ENCODE data around the gene TTBK2. TPM values are rescaled to one million over a fixed set of nuclear protein-coding genes. Genes with fewer than 3 reads are reported as not detected.

Gene TTBK2
- total and polyA plus RNA-seq, 2 donors (not counting 3 experiments of a cell fraction or from before 2014, with no cell fraction given), result 4.4 to 17.1 TPM

GRCh38 chr15:42742149-42742548 lies 178.4 kb downstream of the TTBK2 start:
- no peaks in the 10 kb centered on the region for H3K79me2 ChIP-seq (ENCODE audit: control insufficient read depth, insufficient read depth, low read length)
- no peak overlapping the region for H3K9ac ChIP-seq (replicated peaks; ENCODE audit: extremely low read depth, insufficient read depth, low read length)
- H2AFZ ChIP-seq (ENCODE audit: low read depth, low read length), result no peak overlapping the region
- peaks cover 4% of the 10 kb centered on the region in 2 experiments for H3K36me3 ChIP-seq (ENCODE audit: control insufficient read depth in 2 of 2, extremely low read depth in 1 of 2, insufficient read depth in 2 of 2, low read length in 2 of 2)
- no TSS peak for BruUV-seq (replicated peaks)
- no peaks in the 10 kb centered on the region for H3K27me3 ChIP-seq (ENCODE audit: control insufficient read depth in 2 of 2, insufficient read depth in 2 of 2, low read length in 2 of 2)
- H3K9me1 ChIP-seq (replicated peaks; ENCODE audit: control insufficient read depth, extremely low read depth, insufficient read depth, low read length), result no peaks in the 10 kb centered on the region
- ChIA-PET CTCF (no interaction called here), POLR2A (no interaction called here)
- peaks cover 5% of the 10 kb centered on the region for H3K4me1 ChIP-seq (ENCODE audit: control insufficient read depth, extremely low read depth, insufficient read depth, low read length)
- no peak for TF ChIP-seq CTCF (IDR thresholded peaks at IDR 0.05; ENCODE audit: extremely low read depth in 1 of 2, insufficient read depth in 1 of 2, low read depth in 1 of 2, low read length in 2 of 2)
- FAIRE-seq (no peak), DNase-seq (ENCODE audit: low read depth, low spot score) (no peak)
- intact Hi-C loops (cut with micrococcal nuclease) (no loop called here), dilution Hi-C loops (cut with MboI; ENCODE audit: extremely low pct_ligation_motif_present, low sequenced_read_pairs) (no loop called here)
- H3K4me2 ChIP-seq (ENCODE audit: insufficient read depth, low read length), result no peak overlapping the region
- no peaks in the 10 kb centered on the region for H4K20me1 ChIP-seq (replicated peaks; ENCODE audit: control insufficient read depth, extremely low read depth, insufficient read depth, low read length)
- H3K4me3 ChIP-seq (replicated peaks in 1 of 3; ENCODE audit: insufficient read depth in 1 of 3, low read depth in 1 of 3, low read length in 3 of 3), result no peak overlapping the region
- H3K9me3 ChIP-seq (replicated peaks; ENCODE audit: control insufficient read depth, insufficient read depth, low read length), result no peaks in the 10 kb centered on the region
- H3K27ac ChIP-seq (ENCODE audit: insufficient read depth, low read depth, low read length), result no peak overlapping the region

- Histone ChIP-seq H3K9me3 (replicated peaks; ENCODE audit: control insufficient read depth, insufficient read depth, low read length) (no peaks in the 10 kb centered on the region), H3K4me2 (ENCODE audit: insufficient read depth, low read length) (no peak overlapping the region), H3K79me2 (ENCODE audit: control insufficient read depth, insufficient read depth, low read length) (no peaks in the 10 kb centered on the region), H3K9me1 (replicated peaks; ENCODE audit: control insufficient read depth, extremely low read depth, insufficient read depth, low read length) (no peaks in the 10 kb centered on the region), H3K27ac (ENCODE audit: insufficient read depth, low read depth, low read length) (no peak overlapping the region), H3K4me1 (ENCODE audit: control insufficient read depth, extremely low read depth, insufficient read depth, low read length) (peaks cover 5% of the 10 kb centered on the region), H3K36me3 (ENCODE audit: control insufficient read depth in 2 of 2, extremely low read depth in 1 of 2, insufficient read depth in 2 of 2, low read length in 2 of 2) (peaks cover 4% of the 10 kb centered on the region in 2 experiments), H2AFZ (ENCODE audit: low read depth, low read length) (no peak overlapping the region), H3K27me3 (ENCODE audit: control insufficient read depth in 2 of 2, insufficient read depth in 2 of 2, low read length in 2 of 2) (no peaks in the 10 kb centered on the region), H4K20me1 (replicated peaks; ENCODE audit: control insufficient read depth, extremely low read depth, insufficient read depth, low read length) (no peaks in the 10 kb centered on the region), H3K9ac (replicated peaks; ENCODE audit: extremely low read depth, insufficient read depth, low read length) (no peak overlapping the region), H3K4me3 (replicated peaks in 1 of 3; ENCODE audit: insufficient read depth in 1 of 3, low read depth in 1 of 3, low read length in 3 of 3) (no peak overlapping the region)
- no peak for FAIRE-seq
- no TSS peak for BruUV-seq (replicated peaks)
- DNase-seq (ENCODE audit: low read depth, low spot score), result no peak
- dilution Hi-C loops (cut with MboI; ENCODE audit: extremely low pct_ligation_motif_present, low sequenced_read_pairs), result no loop called here
- ChIA-PET CTCF (no interaction called here), POLR2A (no interaction called here)
- TF ChIP-seq JUN (IDR thresholded peaks at IDR 0.05; ENCODE audit: borderline replicate concordance, insufficient read depth, insufficient read length, low read depth) (no peak), CTCF (IDR thresholded peaks at IDR 0.05; ENCODE audit: extremely low read depth in 1 of 2, insufficient read depth in 1 of 2, low read depth in 1 of 2, low read length in 2 of 2) (no peak), GATA2 (IDR thresholded peaks at IDR 0.05; ENCODE audit: insufficient read depth, insufficient read length, low read depth, low read length) (no peak), MYC (IDR thresholded peaks at IDR 0.05; ENCODE audit: low read depth, low read length) (no peak), FOS (IDR thresholded peaks at IDR 0.05; ENCODE audit: borderline replicate concordance, insufficient read depth, low read length) (no peak), POLR2A (IDR thresholded peaks at IDR 0.05; ENCODE audit: low read depth, low read length) (no peak), MAX (IDR thresholded peaks at IDR 0.05; ENCODE audit: insufficient read depth, insufficient read length) (no peak), EZH2 (IDR thresholded peaks at IDR 0.05; ENCODE audit: borderline replicate concordance, low read depth, low read length, severe bottlenecking) (no peak), POLR2AphosphoS5 (IDR thresholded peaks at IDR 0.05; ENCODE audit: insufficient read depth, low read depth, low read length) (no peak)
- intact Hi-C loops (cut with micrococcal nuclease), result no loop called here
Observed at GRCh38 chr15:42741710-42742109, 178.9 kb downstream of the TTBK2 start.
